Sigmoid colon (tissue), 4 donors: ENCODE measurements around the gene TBX19.

Experiments used
- CTCF ChIP-seq, 4 experiments: fragments of 450-650 bp in 3 of 4; fragments of 200-600 bp in 1 of 4; IDR thresholded peaks; one replicate each; pipeline ENCODE4 v1.5.1; 2016 to 2019; ENCODE audit warnings: antibody characterized with exemption in 4 of 4, mild to moderate bottlenecking in 3 of 4, moderate library complexity in 2 of 4
- EP300 ChIP-seq, 4 donors: sonication (generic); formaldehyde crosslinking; IDR thresholded peaks; one replicate each; pipeline ENCODE4 v1.6.1; 2017; ENCODE audit warnings: antibody characterized with exemption in 4 of 4
- POLR2A ChIP-seq, 2 donors: fragments of 450-650 bp; IDR thresholded peaks; one replicate each; pipeline ENCODE4 v1.6.1; 2016; ENCODE audit warnings: antibody characterized with exemption in 2 of 2, mild to moderate bottlenecking in 2 of 2, moderate library complexity in 2 of 2
- POLR2AphosphoS5 ChIP-seq, 4 donors: sonication (generic); formaldehyde crosslinking; IDR thresholded peaks; one replicate each; pipeline ENCODE4 v1.6.1; 2017; ENCODE audit warnings: antibody characterized with exemption in 4 of 4

GRCh38 chr1:168328731-168329364 lies 48.2 kb downstream of the TBX19 start:
- TF ChIP-seq CTCF (IDR thresholded peaks at IDR 0.05) (no peak), EP300 (IDR thresholded peaks at IDR 0.05) (no peak), POLR2A (IDR thresholded peaks at IDR 0.05) (no peak), POLR2AphosphoS5 (IDR thresholded peaks at IDR 0.05) (no peak)
